Lung (tissue), 12 donors: ENCODE measurements around the gene AQP1. TPM values are rescaled to one million over a fixed set of nuclear protein-coding genes. Genes with fewer than 3 reads are reported as not detected.
A peak's percentile ranks its signal among the peaks of the same experiment; 100 is the strongest.

Source experiments
- ATAC-seq: fragments of 200-7000 bp; cut with Tn5 transposase; one replicate; pipeline ENCODE4 v1.9.1; 2020; ENCODE audit warnings: moderate number of reproducible peaks; ENCODE audit not compliant: insufficient read depth, low FRiP score
- DNase-seq, 3 donors: peaks; one replicate each; pipeline ENCODE4 v3.0.0-alpha.2; 2013 to 2017
- H3K27ac ChIP-seq, 2 donors: one replicate each; pipeline ENCODE4 v1.5.1; 2013; ENCODE audit warnings: mild to moderate bottlenecking in 2 of 2, moderate library complexity in 2 of 2, control low read depth in 1 of 2, inconsistent platforms in 1 of 2, low read depth in 1 of 2, low read length in 1 of 2
- H3K27me3 ChIP-seq, 3 donors: one replicate each; pipeline ENCODE4 v1.5.1; 2013; ENCODE audit warnings: low read length in 2 of 3; ENCODE audit not compliant: control insufficient read depth in 3 of 3, insufficient read depth in 3 of 3
- H3K36me3 ChIP-seq, 4 donors: one replicate each; pipeline ENCODE4 v1.5.1; 2013; ENCODE audit warnings: low read length in 4 of 4, mild to moderate bottlenecking in 1 of 4, moderate library complexity in 1 of 4; ENCODE audit not compliant: control insufficient read depth in 4 of 4, insufficient read depth in 4 of 4
- H3K4me1 ChIP-seq, 5 donors: one replicate each; pipeline ENCODE4 v1.5.1; 2013; ENCODE audit warnings: low read length in 5 of 5, mild to moderate bottlenecking in 2 of 5, moderate library complexity in 1 of 5; ENCODE audit not compliant: control insufficient read depth in 5 of 5, insufficient read depth in 5 of 5
- H3K4me3 ChIP-seq: one replicate; pipeline ENCODE4 v1.5.1; 2013; ENCODE audit warnings: mild to moderate bottlenecking, control low read depth, moderate library complexity
- H3K9ac ChIP-seq, 2 donors: one replicate each; pipeline ENCODE4 v1.5.1; 2013; ENCODE audit warnings: low read length in 2 of 2, control low read depth in 1 of 2; ENCODE audit not compliant: insufficient read depth in 1 of 2
- H3K9me3 ChIP-seq, 4 donors: one replicate each; pipeline ENCODE4 v1.5.1; 2013; ENCODE audit warnings: low read length in 3 of 4, mild to moderate bottlenecking in 1 of 4, moderate library complexity in 1 of 4; ENCODE audit not compliant: control insufficient read depth in 4 of 4, insufficient read depth in 3 of 4
- CTCF ChIP-seq: IDR thresholded peaks from 2 replicates; pipeline ENCODE4 v1.5.1; 2012; ENCODE audit warnings: mild to moderate bottlenecking; ENCODE audit errors: control extremely low read depth, extremely low read depth
- WGBS, 2 donors: extraction: QIAGEN DNeasy Blood & Tissue Kit; methylation state at CpG; one replicate each; pipeline ENCODE4 v1.1.7; 2013; 5-methylcytosine and 5-hydroxymethylcytosine counted together
- polyA plus RNA-seq, 2 donors: library from polyadenylated mRNA; stranded (reverse); fragments of 200-250 nt; gene quantifications; one replicate each; pipeline ENCODE4 v1.2.1, GENCODE V29; 2013
- total RNA-seq, 2 donors: library from RNA; depleted of rRNA in 1 of 2; stranded (reverse); fragments of >200 nt in 1 of 2; gene quantifications; one replicate each; pipeline ENCODE4 v1.2.1, GENCODE V29; 2014 to 2021
- donor health status: control.
- donor health status: control.
- donor health status: Bipolar disorder and iron deficiency.
- donor health status: healthy.
- donor health status: DM: yes; HTN: yes; CAD: no.

Gene AQP1
- total and polyA plus RNA-seq, 4 donors: 267 to 655 (median 428) TPM

DNA sequence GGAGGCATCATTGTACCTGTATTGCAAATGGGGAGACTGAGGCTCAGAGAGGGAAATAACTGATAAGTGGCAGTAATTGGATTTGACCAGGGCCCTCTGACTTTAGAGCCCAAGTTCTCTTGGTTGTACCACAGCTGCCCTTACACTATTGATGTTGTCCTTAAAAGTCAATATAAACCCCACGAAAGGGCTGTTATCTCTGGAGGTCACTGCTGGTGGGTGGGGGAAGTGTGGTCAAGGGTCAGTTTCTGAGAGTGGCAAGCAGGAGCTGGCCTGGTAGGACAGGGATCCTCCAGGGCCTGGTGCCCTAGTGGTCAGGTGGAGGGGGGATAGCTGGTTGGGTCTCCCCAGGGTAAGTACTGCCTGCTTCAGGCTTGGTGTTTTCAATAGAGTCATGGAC lies 44.2 kb upstream of the AQP1 start:
- ATAC-seq (no peak), DNase-seq (no peak)
- TF ChIP-seq CTCF: no peak
- Histone ChIP-seq H3K9ac (no peak overlapping the region), H3K36me3 (peaks cover 0 to 11% (median 8%) of the 10 kb centered on the region in 4 donors), H3K27ac (no peak overlapping the region), H3K4me3 (no peak overlapping the region), H3K27me3 (no peaks in the 10 kb centered on the region), H3K4me1 (peaks cover 0 to 16% (median 0%) of the 10 kb centered on the region in 5 donors), H3K9me3 (no peaks in the 10 kb centered on the region)
- WGBS, 2 donors: 84 to 89% methylated on average over 1 of the region's 1 CpG

DNA sequence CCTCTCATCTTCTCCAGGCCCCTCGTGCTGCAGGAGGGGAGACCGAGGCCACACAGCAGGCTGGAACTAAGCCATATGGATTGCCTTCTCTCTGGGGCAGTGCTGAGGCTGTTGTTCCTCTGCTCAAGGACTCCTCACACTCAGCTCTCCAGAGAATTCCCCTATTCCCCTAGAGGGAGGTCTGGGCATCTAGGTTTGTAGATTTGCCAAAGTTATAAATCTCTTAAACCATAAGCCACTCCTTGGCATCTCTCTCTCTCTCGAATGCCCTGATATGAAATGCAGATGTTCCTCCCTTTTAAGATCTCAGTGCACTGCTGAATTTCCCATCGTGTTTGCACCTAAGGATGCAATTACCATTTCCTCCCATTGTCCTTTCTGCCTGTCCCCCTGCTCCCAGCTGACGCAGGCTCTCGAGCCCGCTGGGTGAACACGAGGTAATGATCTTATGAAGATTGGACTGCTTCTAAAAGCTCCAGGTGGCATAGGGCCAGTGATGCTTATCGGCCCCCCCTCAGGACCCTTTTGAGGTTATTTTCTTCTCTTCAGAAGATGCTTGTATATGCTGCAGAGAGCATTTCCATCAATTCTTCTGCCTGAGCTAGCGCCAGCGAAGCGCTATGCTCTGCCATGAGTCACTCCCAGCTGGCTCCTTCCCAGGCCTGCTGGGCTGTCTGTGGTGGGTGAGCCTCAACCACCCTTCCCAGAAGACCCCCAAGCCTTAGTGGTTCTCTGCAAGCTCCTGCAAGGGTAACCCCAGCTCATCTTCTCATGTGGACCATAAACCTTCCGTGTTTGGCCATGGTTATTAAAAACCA lies 41.6 kb upstream of the AQP1 start:
- no peak for TF ChIP-seq CTCF
- no peak for ATAC-seq
- H3K27ac ChIP-seq: peak overlapping the region in 1 of 2 donors; percentile 26

GRCh38 chr7:30870821-30871518 lies 40.7 kb upstream of the AQP1 start:
- Histone ChIP-seq H3K27me3 (no peaks in the 10 kb centered on the region), H3K27ac (peak overlapping the region in 1 of 2 donors; percentile 20), H3K4me1 (peaks cover 0 to 11% (median 0%) of the 10 kb centered on the region in 5 donors), H3K9ac (no peak overlapping the region), H3K4me3 (no peak overlapping the region), H3K9me3 (peaks cover 0 to 6% (median 0%) of the 10 kb centered on the region in 4 donors), H3K36me3 (peaks cover 0 to 17% (median 13%) of the 10 kb centered on the region in 4 donors)
- ATAC-seq: no peak
- DNase-seq: no peak
- WGBS, 2 donors: 82 to 84% methylated on average over 10 of the region's 10 CpGs
- no peak for TF ChIP-seq CTCF

More for the DNA sequence above, 41.6 kb upstream of the AQP1 start:
- Histone ChIP-seq H3K9ac (no peak overlapping the region), H3K4me1 (peaks cover 0 to 14% (median 0%) of the 10 kb centered on the region in 5 donors), H3K4me3 (no peak overlapping the region), H3K27me3 (no peaks in the 10 kb centered on the region), H3K36me3 (peaks cover 0 to 17% (median 11%) of the 10 kb centered on the region in 4 donors), H3K9me3 (peaks cover 0 to 6% (median 0%) of the 10 kb centered on the region in 4 donors)
- peak in 2 of 3 donors; percentile 26 to 58 for DNase-seq
- WGBS, 2 donors: 72 to 78% methylated on average over 13 of the region's 13 CpGs
